Epidermal melanocyte (primary cell): ENCODE results near the gene ANO2.
A peak's percentile ranks its signal among the peaks of the same experiment; 100 is the strongest.

Experiments
- DNase-seq: peaks from one replicate; pipeline ENCODE4 v3.0.0; 2011; ENCODE audit warnings: low spot score; ENCODE audit not compliant: insufficient read length

The ANO2 gene

DNA sequence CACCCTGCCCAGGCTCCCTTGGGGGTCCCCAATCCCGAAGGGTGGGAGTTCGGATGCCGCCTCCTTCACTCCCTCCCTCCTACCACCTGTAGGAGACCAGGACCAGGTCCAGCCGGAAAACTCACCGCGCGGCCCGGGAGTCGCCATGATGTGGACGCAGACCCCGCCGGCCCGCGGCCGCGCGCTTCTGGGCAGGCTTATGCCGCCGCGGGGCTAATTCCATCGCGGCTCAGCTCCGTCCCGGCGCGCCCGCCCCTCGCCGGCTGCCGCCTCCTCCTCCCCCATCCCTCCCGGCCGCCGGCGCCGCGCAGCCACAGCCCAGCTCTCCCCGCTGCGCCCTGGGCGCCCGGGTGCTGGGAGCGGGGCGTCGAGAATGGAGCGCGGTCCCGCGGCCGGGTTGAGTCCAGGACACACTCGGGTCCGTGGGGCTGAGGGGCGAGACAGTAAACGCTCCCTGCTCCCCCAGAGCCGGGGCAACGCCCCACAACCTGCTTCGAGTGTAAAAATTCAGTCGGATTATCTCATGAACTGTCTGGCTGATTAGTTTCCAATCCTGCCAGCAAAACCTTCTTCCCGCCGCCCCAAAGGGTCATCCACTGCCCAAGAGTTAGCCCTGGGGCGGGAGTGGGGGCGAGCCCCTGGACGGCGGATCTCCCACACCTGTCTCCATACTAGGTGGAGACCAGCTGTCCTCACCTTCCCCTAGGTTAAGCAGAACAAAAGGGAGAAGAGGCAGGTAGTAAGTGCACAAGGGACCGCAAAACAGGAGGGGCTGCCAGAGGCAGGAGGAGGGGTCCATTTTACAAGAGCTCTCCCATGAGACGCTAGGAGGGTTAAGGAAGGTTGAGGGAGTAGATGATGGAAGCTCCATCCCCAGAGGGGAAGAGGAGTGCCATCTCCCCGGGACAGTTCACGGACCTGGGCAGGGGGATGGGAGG is at the start of gene ANO2:
Gene ANO2 (minus strand): TSS at position 189 of the 938 bp plus-strand sequence. CDS start 42 bp downstream, at position 147.
- no peak for DNase-seq

DNA sequence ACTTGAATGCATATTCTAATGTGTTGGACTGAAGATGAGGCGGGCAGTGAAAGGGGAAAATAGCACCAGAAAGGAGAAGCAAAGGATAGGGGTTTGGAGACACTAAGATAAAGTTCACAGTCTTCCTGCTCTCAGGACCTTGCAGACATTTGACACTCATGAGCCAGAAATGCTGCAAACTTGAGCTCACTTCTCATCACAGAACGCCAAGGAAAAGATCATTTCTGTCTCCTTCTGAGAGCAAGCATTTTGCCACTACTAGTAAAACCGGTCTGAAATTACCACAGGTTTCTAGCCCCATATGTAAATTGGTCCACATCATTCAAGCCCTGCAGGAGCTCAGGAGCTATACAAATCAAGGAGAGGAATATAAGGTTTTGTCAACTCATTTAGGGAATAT is 44.6 kb upstream of the ANO2 start:
- DNase-seq = no peak

DNA sequence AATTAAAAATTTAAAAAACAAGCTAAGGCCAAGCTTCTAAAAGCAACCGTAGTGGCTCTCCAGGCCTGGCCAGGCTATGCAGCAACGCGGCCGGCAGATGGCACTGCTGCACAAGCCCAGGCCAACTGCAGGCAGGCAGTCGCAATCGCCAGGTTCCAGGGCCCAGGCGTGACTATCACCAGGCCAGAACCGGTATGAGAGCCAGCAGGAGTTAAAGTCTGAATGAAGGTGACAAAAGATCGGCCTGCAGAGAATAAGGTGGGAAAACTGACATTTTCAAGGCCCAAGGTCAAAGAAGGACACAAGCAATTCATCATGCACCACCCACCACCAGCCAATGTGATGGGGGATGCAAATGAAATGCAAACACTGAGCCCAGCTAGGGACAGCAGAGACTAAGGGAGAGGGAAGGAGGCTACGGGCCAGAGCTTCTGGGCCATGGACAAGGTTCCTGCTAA is 43.6 kb upstream of the ANO2 start:
- peak; percentile 77 for DNase-seq

DNA sequence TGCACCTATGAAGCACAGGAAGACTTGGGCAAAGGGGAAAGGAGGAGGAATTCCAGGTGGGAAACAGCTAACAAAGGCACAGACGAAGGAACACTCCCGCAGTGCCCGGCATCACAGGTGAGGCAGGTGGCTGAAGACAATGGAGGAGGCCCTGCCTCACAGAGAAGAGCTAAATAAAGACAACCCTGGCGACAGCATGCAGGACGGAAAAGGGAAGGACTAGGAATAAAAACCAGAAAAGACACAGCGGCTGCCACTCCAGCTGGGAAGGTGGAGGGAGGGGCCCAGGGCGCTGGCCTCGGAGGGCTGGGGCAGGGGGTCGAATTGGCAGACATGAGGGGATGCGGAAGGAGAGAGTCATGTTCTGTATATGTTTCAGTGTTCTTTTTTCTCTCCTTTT is 43.0 kb upstream of the ANO2 start:
- no peak for DNase-seq

DNA sequence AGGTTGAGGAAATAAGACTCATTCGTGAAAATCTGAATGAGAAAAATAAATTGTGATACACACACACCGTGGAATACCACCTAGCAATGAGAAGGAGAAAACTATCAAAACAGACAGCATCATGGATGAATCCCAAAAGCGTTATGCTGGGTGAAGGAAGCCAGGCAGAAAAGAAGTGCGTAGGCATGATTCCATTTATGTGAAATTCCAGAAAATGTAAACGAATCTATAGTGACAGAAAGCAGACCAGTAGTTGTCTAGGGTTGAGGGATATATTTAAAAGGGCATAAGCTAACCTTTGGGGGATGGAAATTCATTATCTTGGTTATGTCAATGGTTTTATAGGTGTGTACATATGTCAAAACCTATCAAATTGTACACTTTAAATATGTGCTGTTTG is 42.5 kb upstream of the ANO2 start:
- no peak for DNase-seq

DNA sequence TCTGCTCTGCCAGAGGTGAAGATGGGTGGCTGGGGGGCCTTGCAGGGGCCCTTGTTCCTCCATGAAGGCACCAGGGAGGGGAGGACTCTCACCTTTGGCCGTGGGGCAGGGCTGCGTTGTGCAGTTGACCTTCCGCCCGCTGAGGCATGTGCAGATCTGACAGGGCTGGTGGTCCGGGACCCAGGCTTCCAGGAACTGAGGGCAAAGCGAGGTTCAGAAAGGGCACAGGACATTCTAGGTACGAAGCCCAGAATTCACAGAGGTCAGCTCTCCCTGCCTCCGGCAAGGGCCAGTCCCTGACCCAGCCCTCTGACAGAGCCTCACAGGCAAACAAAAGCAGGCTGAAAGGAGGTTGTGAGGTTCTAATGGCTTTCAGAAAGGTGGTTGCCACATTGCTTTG is 40.4 kb upstream of the ANO2 start:
- DNase-seq = no peak

DNA sequence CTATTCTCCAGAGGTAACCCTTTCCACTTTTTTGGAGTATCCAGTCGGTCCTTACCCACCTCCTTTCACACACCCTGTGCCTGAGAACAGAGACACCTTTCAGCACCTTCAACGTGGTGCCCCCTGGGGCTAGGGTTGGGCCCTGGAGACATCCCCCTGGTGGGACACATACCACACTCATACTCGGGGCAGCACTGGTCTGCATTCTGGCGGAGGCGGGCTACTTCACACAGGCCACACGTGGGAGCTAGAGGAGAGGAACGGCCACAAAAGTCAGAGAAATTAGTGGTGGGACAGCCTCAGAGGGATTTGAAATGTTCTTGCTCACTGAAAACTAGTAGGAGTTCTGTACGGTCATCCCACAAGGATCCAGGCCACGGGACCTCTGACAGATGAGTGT is 39.8 kb upstream of the ANO2 start:
- DNase-seq = no peak

DNA sequence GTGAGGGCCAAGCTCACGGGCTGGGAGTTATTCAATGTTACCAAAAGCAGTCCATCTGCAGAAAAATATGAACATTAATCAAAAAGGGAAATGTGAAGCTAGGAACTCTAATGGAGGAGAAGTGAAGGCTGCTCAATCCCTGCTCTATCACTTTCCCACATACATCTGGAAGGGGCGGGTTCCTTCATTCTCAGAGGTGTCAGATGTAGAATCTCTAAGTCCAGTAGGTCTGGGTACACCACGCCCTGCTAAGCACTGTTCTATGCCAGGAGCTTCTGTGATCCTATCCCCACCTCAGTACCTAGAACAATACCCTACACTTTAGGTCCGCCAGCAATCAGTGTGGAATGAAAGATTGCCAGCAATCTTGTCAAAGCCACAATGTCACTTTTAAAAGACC is 37.0 kb upstream of the ANO2 start:
- DNase-seq = no peak

DNA sequence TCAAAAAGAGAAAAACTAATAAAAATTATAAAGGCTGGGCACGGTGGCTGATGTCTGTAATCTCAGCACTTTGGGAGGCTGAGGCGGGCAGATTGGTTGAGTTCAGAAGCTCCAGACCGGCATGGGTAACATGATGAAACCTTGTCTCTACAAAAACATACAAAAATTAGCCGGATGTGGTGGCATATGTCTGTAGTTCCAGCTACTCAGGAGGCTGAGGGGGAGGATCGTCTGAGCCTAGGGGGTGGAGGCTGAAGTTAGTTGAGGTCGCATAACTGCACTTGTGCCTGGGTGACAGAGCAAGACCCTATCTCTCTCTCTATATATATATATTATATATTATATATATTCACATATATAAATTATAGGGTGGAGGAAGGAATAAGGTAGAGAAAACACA is 32.5 kb upstream of the ANO2 start:
- no peak for DNase-seq

DNA sequence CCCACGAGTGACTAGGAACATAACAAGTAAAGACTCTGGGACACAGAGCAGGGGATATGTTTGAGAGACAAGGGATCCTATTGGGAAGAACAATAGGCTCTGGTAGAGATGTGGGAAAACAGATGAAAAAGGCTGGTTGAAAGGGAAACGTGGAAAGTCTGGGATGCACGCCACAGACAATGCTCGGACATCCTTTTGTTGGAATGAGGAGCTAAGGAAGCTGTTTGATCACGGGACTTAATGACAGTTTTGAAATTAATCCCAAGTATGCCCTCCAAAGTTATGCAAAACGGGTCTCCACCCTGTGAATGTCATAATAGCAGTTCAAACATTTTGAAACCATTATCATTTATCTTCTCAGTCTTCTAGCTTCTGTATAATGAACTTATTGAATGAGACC is 31.7 kb upstream of the ANO2 start:
- DNase-seq = no peak

DNA sequence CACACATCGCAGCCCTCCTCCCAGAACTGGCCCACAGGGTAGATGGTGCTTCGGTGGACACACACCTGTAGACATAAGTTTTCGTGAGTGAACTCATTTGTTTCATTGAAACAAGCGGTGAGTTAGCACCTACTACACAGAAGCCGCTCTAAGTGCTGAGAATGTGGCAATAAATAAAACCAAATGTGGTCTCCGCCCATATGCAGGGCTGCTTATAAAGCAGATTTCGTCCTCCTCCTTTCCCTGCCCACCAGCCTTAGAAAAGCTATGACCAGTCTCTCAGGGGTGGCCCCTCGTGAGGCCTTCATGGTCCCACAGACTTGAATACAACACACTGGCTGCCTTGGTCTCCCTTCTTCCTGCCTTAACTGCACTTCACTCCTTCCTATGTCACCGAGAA is 31.1 kb upstream of the ANO2 start:
- DNase-seq = no peak

DNA sequence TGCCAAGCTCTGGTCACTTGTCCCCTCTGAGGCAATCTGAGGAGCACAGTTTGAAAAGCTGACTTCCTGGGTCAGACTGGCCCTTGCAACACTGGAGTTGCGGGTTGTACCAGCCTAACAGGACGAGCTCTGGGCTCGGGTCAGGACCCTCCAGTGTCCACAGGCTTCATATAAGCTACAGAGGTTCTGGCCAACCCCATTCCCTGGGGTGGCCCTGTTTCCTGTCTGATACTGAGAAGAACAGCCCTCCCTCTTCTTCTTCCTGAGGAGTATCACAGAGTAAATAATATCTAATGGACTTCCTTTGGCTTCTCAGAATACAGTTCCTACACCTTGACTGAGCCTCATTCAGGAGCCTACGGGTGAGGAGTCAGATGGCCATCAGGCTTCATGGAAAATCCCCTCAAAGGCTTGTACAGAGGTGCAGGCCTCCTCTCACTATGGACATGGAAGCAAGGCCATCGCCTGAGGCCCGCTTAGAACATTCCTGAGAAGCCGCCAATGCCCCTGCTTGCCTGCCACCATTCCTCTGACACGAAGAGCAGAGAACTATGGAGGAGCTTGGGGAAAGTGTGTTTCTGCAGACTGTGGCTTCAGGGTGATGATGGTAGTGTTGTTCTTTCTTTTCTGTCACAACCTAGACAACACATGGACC is 28.5 kb upstream of the ANO2 start:
- no peak for DNase-seq

DNA sequence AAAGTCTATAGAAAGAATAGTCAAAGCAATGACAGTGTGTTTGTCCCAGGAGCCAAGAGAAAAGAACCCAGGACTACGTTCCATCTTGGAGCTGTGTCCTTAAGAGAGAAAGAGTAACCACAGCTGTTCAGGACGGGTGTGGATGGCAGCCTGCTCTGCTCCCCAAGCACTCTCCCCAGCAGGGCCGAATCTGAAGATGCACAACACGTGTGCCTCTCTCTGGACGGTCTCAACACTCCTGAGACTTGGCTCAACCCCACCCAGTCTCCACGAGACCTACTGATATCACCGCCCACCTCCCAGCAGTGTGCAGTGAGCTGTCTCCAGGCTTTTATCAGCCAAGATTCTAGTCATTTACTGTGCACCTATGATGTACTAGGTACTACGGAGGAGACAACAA is 27.3 kb upstream of the ANO2 start:
- no peak for DNase-seq

DNA sequence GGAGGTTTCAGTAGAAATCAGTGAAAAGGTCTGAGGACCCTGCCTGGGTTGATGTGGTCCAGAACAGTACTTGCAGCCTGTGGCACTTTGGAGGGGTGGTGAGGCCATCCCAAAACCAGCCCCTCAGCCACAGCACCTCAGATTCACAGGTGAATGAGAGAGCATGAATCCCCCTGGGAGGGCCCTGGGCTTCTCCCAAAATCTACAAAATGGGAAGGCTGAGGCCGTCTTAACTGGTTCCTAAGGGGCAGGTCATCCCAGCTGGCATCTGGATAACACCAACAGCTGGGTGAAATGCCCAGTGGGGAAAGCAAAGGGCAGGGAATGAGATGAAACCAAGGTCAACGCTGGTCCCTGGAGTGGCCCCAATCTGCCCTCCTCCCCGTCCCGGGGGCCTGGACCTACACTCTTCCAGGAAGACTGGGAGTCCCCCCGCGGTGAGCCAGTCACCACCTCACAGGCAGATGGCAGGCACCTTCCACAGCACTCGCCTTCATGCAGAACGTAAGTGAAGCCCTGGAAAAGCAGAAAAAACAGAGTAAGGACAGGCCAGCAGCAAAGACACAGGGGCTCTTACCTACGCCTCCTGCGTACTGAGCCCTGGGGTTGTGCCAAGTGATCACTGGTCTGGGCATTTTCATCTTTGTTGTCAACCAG is 26.3 kb upstream of the ANO2 start:
- DNase-seq = no peak

DNA sequence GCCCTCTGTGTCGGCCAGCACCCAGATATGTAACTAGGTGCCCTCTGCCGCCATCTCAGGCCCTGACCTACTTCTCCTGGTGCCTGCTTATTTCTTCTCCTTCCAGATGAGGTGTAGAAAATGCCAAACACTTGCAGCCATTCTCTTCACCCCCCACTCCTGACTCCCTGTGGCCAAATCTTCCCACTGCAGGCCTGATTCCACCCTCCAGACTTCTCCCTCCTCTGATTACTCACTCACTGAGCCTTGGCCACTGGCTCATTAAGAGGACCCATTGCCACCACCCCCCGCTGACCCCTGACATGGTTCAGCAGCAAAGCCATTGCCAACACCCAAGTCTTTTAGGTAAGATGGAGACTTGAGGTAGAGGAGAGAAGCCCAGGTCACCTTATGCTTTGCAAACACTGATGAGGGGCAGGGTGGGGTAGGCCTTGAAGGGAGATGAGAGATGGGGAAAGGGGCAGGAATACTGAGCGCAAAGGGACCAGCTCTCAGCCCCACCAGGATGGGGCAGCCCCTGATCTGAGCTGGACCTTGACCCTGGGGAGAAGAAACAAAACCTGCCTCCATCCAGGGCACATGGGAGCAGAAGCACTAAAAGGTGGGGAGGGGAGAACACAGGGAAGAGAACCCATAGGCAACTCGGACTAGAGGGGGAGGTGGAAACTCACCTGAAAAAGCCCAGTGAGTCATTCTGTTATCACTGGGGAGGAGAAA is 25.1 kb upstream of the ANO2 start:
- no peak for DNase-seq

DNA sequence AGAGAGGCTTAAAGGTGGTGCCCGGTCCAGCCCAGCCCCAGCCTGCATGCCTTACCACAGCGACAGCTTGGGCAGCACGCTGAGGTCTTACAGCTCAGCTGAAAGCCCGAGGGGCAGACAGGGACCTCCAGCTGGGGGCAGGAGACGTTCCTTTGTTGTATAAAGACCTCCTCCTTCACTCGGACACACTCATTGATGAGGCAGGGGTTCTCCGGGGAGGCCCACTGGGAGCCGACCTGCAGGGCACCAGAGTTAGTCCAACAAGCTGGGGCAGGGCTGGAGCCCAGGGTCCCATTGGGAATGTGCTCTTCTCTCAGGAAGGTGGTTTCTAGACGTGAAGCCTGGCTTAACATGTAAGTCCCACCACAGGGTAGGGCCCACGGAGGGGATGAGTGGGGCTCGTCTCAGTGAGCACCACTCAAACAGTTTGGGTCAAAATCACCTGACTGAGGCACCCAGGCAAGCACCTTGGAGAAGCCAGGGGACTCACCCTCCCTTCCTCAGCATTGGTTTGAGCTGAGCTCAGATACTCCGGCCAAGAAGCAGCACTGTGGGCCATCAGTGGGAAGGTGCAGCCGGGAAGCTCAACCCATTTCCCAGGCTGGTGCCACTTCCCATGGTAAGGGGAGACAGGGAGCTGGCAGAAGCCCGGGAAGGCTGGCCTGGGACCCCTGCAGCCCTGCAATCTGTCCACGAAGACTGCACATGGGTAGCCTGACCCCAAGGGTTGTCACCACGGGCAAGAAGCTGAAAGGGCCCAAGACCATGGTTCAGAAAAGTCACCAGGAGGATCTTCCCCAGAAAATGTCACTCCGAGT is 24.3 kb upstream of the ANO2 start:
- DNase-seq = no peak

DNA sequence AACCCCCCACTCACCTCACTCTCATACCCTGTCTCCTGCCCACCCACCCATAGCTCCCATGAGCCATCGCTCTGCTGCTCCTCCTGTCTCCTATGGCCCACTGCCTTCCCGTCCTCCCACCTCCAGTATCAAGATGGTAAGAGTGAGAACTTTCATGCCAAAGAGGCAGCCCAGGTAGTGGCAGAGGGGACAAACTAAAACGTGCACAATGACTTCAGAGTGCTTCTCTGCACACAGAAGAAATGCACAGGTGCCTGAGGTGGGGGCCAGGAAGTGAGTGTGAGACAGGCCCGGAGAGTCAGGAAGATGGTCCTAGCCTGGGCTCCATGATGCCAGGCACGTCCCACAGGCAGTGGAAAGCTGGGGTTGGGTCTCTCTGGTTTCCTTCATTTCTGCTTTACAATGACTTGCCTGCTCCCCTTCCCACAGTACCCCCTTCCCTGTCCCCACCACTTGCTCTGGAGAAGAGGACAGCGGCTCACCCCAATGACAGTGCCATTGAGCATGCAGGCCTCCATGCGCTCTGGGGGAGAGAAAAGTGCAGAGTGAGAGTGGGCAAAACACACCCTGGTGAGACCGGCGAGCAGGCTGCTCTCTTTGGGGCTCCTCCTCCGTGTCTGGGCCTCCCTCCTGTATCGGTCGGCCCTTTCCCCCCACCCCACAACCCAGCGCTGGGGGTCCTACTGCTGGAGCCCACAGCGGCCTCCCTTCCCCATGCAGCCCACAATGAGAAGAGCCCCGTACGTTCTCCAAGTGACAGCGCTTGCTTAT is 22.8 kb upstream of the ANO2 start:
- no peak for DNase-seq

DNA sequence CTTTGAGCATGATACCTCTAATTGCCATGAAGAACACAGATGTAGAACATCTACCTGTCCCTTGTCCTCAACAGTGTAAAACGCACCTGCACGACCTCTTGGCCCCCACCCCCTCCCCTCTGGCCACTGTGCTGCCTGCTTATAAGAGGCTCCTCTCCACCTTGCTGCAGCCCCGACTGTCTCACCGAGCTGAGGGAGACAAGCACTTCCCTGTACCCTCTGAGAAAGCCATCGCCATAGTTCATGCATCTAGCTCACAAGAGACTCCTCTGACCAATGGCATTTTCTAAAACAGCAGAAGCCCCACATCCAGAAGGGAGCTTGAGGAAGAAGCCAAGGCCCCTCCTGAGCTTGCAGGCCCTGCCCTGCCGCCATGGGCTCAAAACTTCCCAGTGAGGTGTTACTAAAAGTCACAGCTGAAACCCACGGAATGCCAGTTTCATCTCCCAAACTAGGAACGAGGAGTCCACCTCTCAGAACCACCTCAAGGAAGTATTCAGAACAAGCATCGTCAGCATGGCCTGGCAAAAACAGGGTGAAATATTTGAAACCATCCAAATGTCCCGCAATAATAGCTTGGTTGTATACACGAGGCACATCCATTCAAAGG is 21.5 kb upstream of the ANO2 start:
- DNase-seq = no peak

DNA sequence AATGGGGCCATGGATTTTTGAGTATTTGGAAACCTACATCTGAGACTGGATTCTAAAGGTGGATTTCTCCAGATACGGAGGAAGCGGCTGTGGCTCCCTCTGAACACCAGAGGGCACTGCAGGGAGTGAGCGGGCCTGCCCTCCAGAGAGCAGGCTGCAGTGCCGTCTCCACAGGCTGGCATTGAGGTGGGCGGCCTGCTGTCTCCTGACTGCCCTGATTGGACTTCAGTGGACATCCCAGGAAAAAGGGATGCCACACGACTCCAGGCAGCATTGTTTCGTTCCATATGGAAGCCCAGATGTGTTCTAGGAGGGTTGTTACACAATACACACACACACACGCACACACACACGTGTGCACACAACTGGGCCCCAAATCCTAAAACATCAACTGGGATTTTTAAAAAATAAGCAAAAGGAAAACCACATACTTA is 20.9 kb upstream of the ANO2 start:
- DNase-seq = peak; percentile 38
